GM12864 (cell line): ENCODE data around the gene FRMD4A.

Experiments
- DNase-seq: peaks from one replicate; pipeline ENCODE4 v3.0.0-alpha.2; 2011; ENCODE audit warnings: low read depth
- H3K4me3 ChIP-seq: 2 replicates; pipeline ENCODE4 v1.5.1; 2011; ENCODE audit warnings: mild to moderate bottlenecking, low read depth, low read length, control low read depth
- CTCF ChIP-seq: IDR thresholded peaks from 2 replicates; pipeline ENCODE4 v1.5.1; 2011; ENCODE audit warnings: low read depth, mild to moderate bottlenecking, moderate library complexity, low read length, control low read depth, inconsistent platforms; ENCODE audit errors: missing control alignments

Gene FRMD4A

GRCh38 chr10:13915710-13916109 lies 415.0 kb downstream of the FRMD4A start:
- H3K4me3 ChIP-seq = no peak overlapping the region
- TF ChIP-seq CTCF = no peak
- DNase-seq = no peak

- TF ChIP-seq CTCF = no peak
- DNase-seq = no peak
- H3K4me3 ChIP-seq = no peak overlapping the region
These were observed 416.8 kb downstream of the FRMD4A start for GRCh38 chr10:13913897-13914296.

- H3K4me3 ChIP-seq = no peak overlapping the region
- TF ChIP-seq CTCF = no peak
- DNase-seq = no peak
These were observed 418.8 kb downstream of the FRMD4A start for GRCh38 chr10:13911821-13912520.

- H3K4me3 ChIP-seq = no peak overlapping the region
- DNase-seq = no peak
- TF ChIP-seq CTCF = no peak
These were observed 421.0 kb downstream of the FRMD4A start for GRCh38 chr10:13909516-13910258.

DNA sequence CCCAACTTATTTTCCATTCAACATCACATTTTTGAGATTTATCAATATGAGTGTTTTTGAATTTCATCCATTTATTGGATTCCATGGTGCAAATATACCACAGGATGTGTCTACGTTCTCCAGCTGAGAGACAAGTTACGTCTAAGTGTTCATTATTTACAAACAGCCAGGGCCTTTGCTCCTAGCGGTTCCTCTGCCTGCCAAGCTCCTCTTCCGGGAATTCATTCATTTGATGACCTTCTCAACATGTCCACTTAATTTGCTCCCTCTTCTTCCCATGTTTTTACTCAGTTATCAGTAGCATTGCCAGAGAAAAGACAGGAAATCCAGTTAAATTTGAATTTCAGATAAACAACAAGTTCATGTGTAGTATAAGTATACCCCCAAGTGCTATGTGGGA lies 422.2 kb downstream of the FRMD4A start:
- H3K4me3 ChIP-seq = no peak overlapping the region
- DNase-seq = no peak
- TF ChIP-seq CTCF = no peak

DNA sequence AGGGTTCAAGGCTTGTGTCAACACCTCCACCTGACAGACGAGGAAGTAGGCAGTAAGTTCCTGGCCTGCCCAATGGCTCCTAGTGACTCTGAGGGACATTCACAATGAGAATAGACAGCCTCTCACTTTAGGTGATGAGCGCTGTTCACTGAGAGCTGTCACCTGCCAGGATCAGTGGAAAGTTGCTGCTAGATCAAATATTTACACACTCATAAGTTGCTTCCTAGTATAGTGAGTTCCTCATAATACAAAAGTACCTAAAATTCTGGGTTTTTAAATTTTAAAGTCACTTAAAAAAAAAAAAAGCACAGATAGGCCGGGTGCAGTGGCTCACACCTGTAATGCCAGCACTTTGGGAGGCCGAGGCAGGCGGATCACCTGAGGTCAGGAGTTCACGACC lies 423.2 kb downstream of the FRMD4A start:
- DNase-seq = no peak
- no peak overlapping the region for H3K4me3 ChIP-seq

More for the DNA sequence above, 423.2 kb downstream of the FRMD4A start:
- no peak for TF ChIP-seq CTCF
